Parathyroid adenoma (tissue), 2 donors: ENCODE measurements around the gene RNF220.

Source experiments
- H2AFZ ChIP-seq: fragments of 300-600 bp; sonication (generic); one replicate; pipeline ENCODE4 v1.7.0; 2017; ENCODE audit warnings: antibody characterized with exemption, mild to moderate bottlenecking
- H3K27ac ChIP-seq: fragments of 300-600 bp; sonication (generic); one replicate; pipeline ENCODE4 v1.7.0; 2017
- H3K27me3 ChIP-seq: fragments of 300-600 bp; sonication (generic); one replicate; pipeline ENCODE4 v1.7.0; 2017; ENCODE audit warnings: low read length; ENCODE audit not compliant: control insufficient read depth, insufficient read depth
- H3K36me3 ChIP-seq: fragments of 300-600 bp; sonication (generic); one replicate; pipeline ENCODE4 v1.7.0; 2017; ENCODE audit warnings: low read length; ENCODE audit not compliant: control insufficient read depth, insufficient read depth
- H3K4me1 ChIP-seq: fragments of 300-600 bp; sonication (generic); one replicate; pipeline ENCODE4 v1.7.0; 2017; ENCODE audit warnings: control low read depth
- H3K4me2 ChIP-seq: fragments of 300-600 bp; sonication (generic); one replicate; pipeline ENCODE4 v1.7.0; 2017; ENCODE audit warnings: low read length
- H3K4me3 ChIP-seq: fragments of 300-600 bp; sonication (generic); one replicate; pipeline ENCODE4 v1.7.0; 2017; ENCODE audit warnings: low read depth, low read length
- H3K79me2 ChIP-seq: fragments of 300-600 bp; sonication (generic); one replicate; pipeline ENCODE4 v1.7.0; 2017; ENCODE audit warnings: control low read depth
- H3K9ac ChIP-seq: fragments of 300-600 bp; sonication (generic); one replicate; pipeline ENCODE4 v1.7.0; 2017; ENCODE audit warnings: mild to moderate bottlenecking
- H3K9me3 ChIP-seq: fragments of 300-600 bp; sonication (generic); one replicate; pipeline ENCODE4 v1.7.0; 2017; ENCODE audit warnings: low read length; ENCODE audit not compliant: control insufficient read depth
- TF ChIP-seq, protein P1 (sequence below): fragments of 300-600 bp; sonication (generic); IDR thresholded peaks from one replicate; pipeline ENCODE4 v1.7.0; 2017; ENCODE audit warnings: antibody characterized with exemption, mild to moderate bottlenecking
- donor health status: primary hyperparathyroidism.

RNF220 gene

DNA sequence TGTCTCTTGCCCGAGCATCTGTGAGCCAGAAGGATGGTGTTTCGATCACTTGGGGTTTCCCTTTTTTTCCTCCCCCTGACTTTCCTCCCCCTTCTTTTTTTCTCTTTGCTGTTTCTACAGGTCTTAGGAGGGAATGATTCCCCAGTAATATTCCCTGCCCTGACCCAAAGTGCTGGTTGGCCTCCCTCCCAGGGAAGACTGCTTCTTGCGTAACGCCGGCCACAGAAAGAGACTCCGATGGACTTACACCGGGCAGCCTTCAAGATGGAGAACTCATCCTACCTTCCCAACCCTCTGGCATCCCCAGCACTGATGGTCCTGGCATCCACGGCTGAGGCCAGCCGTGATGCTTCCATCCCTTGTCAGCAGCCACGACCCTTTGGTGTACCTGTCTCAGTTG is 6.8 kb downstream of the RNF220 start:
- H3K9me3 ChIP-seq, result no peaks in the 10 kb centered on the region
- TF ChIP-seq, protein P1, sequence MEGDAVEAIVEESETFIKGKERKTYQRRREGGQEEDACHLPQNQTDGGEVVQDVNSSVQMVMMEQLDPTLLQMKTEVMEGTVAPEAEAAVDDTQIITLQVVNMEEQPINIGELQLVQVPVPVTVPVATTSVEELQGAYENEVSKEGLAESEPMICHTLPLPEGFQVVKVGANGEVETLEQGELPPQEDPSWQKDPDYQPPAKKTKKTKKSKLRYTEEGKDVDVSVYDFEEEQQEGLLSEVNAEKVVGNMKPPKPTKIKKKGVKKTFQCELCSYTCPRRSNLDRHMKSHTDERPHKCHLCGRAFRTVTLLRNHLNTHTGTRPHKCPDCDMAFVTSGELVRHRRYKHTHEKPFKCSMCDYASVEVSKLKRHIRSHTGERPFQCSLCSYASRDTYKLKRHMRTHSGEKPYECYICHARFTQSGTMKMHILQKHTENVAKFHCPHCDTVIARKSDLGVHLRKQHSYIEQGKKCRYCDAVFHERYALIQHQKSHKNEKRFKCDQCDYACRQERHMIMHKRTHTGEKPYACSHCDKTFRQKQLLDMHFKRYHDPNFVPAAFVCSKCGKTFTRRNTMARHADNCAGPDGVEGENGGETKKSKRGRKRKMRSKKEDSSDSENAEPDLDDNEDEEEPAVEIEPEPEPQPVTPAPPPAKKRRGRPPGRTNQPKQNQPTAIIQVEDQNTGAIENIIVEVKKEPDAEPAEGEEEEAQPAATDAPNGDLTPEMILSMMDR, result no peak
- no peak overlapping the region for H3K4me3 ChIP-seq
- H3K27me3 ChIP-seq, result peaks cover 32% of the 10 kb centered on the region
- H3K27ac ChIP-seq, result no peak overlapping the region
- H3K9ac ChIP-seq, result no peak overlapping the region
- H2AFZ ChIP-seq, result no peak overlapping the region
- H3K36me3 ChIP-seq, result no peaks in the 10 kb centered on the region
- H3K4me1 ChIP-seq, result no peaks in the 10 kb centered on the region
- H3K4me2 ChIP-seq, result no peak overlapping the region
- H3K79me2 ChIP-seq, result no peaks in the 10 kb centered on the region

DNA sequence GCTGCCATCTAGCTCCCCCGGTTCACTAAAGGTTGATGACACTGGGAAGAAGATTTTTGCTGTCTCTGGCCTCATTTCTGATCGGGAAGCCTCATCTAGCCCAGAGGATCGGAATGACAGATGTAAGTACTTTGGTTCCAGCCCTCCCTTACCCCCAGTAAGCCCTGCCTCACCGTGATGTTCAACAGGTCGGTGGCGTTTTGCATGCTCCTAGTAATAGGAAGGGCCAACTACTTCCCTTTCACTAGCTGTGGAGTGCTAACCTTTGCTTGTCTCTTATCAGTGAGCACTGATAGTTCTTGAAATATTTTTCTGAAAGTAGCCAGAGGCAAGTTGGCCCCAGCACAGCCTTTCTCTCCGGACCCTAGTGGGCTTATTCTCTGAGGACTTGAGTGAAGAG is 7.5 kb downstream of the RNF220 start:
- no peaks in the 10 kb centered on the region for H3K4me1 ChIP-seq
- no peaks in the 10 kb centered on the region for H3K36me3 ChIP-seq
- H3K4me3 ChIP-seq, result no peak overlapping the region
- H3K9ac ChIP-seq, result no peak overlapping the region
- no peaks in the 10 kb centered on the region for H3K9me3 ChIP-seq
- peaks cover 31% of the 10 kb centered on the region for H3K27me3 ChIP-seq
- H3K79me2 ChIP-seq, result no peaks in the 10 kb centered on the region
- no peak overlapping the region for H2AFZ ChIP-seq
- TF ChIP-seq, protein P1, result no peak
- no peak overlapping the region for H3K27ac ChIP-seq
- no peak overlapping the region for H3K4me2 ChIP-seq

- Histone ChIP-seq H3K4me3 (no peak overlapping the region), H3K9me3 (no peaks in the 10 kb centered on the region), H3K27ac (no peak overlapping the region), H3K4me1 (no peaks in the 10 kb centered on the region), H3K9ac (no peak overlapping the region), H2AFZ (no peak overlapping the region), H3K79me2 (no peaks in the 10 kb centered on the region), H3K4me2 (no peak overlapping the region), H3K27me3 (peaks cover 20% of the 10 kb centered on the region), H3K36me3 (no peaks in the 10 kb centered on the region)
- TF ChIP-seq, protein P1, result no peak
Measured at GRCh38 chr1:44413740-44414139, 8.7 kb downstream of the RNF220 start.

DNA sequence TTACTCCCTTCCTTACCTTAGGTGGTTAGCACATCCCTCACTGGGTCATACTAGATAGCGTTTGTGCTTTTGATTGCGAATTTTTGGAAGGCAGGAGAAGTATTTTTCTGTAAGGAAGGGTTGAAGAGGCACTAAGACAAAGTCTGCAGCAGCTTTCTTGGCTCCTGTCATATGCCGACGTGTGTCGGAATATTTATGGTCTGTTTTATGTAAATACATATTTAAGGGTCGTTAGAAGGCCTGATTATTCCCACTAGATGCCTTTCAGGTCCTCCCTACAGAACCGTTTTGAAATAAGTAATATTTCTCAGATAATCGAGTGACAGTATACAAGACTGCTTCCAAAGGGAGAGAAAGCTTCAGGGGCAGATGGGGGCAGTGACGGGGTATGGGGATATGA is 10.0 kb downstream of the RNF220 start:
- peaks cover 10% of the 10 kb centered on the region for H3K27me3 ChIP-seq
- no peak overlapping the region for H3K27ac ChIP-seq
- H2AFZ ChIP-seq, result no peak overlapping the region
- no peak overlapping the region for H3K4me2 ChIP-seq
- TF ChIP-seq, protein P1, result no peak
- no peaks in the 10 kb centered on the region for H3K36me3 ChIP-seq
- H3K4me1 ChIP-seq, result no peaks in the 10 kb centered on the region
- no peaks in the 10 kb centered on the region for H3K9me3 ChIP-seq
- H3K4me3 ChIP-seq, result no peak overlapping the region
- no peaks in the 10 kb centered on the region for H3K79me2 ChIP-seq
- H3K9ac ChIP-seq, result no peak overlapping the region

DNA sequence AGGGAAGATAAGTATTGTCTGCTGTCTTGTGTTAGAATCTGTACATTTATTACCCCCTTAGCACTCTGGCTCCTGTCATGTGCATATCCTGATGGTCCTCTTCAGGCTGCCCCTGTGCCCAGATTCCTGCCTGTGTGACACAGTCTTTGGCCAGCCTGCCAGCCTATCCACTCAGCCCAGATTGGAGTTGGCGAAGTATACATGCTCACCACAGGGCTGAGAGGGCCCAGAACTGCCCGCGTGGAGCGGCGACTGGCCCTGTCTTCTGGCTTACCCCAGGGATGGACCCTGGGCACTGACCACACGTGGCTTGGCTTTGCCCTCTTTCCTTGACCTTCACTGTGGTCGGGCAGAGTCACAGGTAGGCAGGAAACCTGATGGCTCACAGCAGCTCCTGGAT is 11.4 kb downstream of the RNF220 start:
- Histone ChIP-seq H3K4me2 (no peak overlapping the region), H2AFZ (no peak overlapping the region), H3K79me2 (no peaks in the 10 kb centered on the region), H3K27me3 (peaks cover 8% of the 10 kb centered on the region), H3K9me3 (no peaks in the 10 kb centered on the region), H3K9ac (no peak overlapping the region), H3K27ac (no peak overlapping the region), H3K36me3 (no peaks in the 10 kb centered on the region), H3K4me1 (no peaks in the 10 kb centered on the region), H3K4me3 (no peak overlapping the region)
- TF ChIP-seq, protein P1, result no peak
